GM23338 (cell line): ENCODE measurements around the gene EYS. TPM values are rescaled to one million over a fixed set of nuclear protein-coding genes. Genes with fewer than 3 reads are reported as not detected.

Experiments used
- ATAC-seq: fragments of 200-7000 bp; cut with Tn5 transposase; 3 replicates; pipeline ENCODE4 v1.9.1; 2020
- DNase-seq: peaks from one replicate; pipeline ENCODE4 v3.0.0-alpha.2; 2015; ENCODE audit warnings: low spot score
- H2AFZ ChIP-seq: fragments of 200-600 bp; sonication (generic); 2 replicates; pipeline ENCODE4 v1.8.0; 2016; ENCODE audit warnings: antibody characterized with exemption, mild to moderate bottlenecking, moderate library complexity
- H3F3A ChIP-seq: fragments of 200-600 bp; sonication (generic); replicated peaks from 2 replicates; pipeline ENCODE4 v1.8.0; 2017; ENCODE audit warnings: antibody characterized with exemption, mixed run types, low read depth
- H3K27ac ChIP-seq: fragments of 200-600 bp; sonication (generic); 2 replicates; pipeline ENCODE4 v1.6.1; 2016; ENCODE audit warnings: low read depth
- H3K27me3 ChIP-seq: fragments of 200-600 bp; sonication (generic); 2 replicates; pipeline ENCODE4 v1.8.0; 2016; ENCODE audit warnings: mild to moderate bottlenecking, mixed run types, moderate library complexity; ENCODE audit not compliant: insufficient read depth
- H3K36me3 ChIP-seq: fragments of 200-600 bp; sonication (generic); 2 replicates; pipeline ENCODE4 v1.8.0; 2016; ENCODE audit warnings: mild to moderate bottlenecking; ENCODE audit not compliant: insufficient read depth
- H3K4me1 ChIP-seq: fragments of 200-600 bp; sonication (generic); 2 replicates; pipeline ENCODE4 v1.8.0; 2016; ENCODE audit warnings: mild to moderate bottlenecking, moderate library complexity; ENCODE audit not compliant: insufficient read depth
- H3K4me2 ChIP-seq: fragments of 200-600 bp; sonication (generic); 2 replicates; pipeline ENCODE4 v1.7.1; 2017; ENCODE audit warnings: mixed run types
- H3K4me3 ChIP-seq: fragments of 200-600 bp; sonication (generic); 2 replicates; pipeline ENCODE4 v1.6.1; 2016; ENCODE audit warnings: mixed run types
- H3K79me2 ChIP-seq: fragments of 200-600 bp; sonication (generic); replicated peaks from 2 replicates; pipeline ENCODE4 v1.8.0; 2017; ENCODE audit warnings: mild to moderate bottlenecking; ENCODE audit not compliant: insufficient read depth
- H3K9me2 ChIP-seq: fragments of 200-600 bp; sonication (generic); 2 replicates; pipeline ENCODE4 v1.8.0; 2017; ENCODE audit not compliant: insufficient read depth
- H4K20me1 ChIP-seq: fragments of 200-600 bp; sonication (generic); replicated peaks from 2 replicates; pipeline ENCODE4 v1.8.0; 2017; ENCODE audit warnings: mild to moderate bottlenecking; ENCODE audit not compliant: insufficient read depth
- H3K27ac Mint-ChIP-seq: 2 replicates; pipeline ENCODE4 v1.8.0; 2020; ENCODE audit warnings: inconsistent platforms, mild to moderate bottlenecking, moderate library complexity, mixed read lengths
- H3K27me3 Mint-ChIP-seq: 3 replicates; pipeline ENCODE4 v1.8.0; 2022; ENCODE audit warnings: low read depth, mild to moderate bottlenecking, moderate library complexity, mixed read lengths, inconsistent platforms; ENCODE audit not compliant: insufficient read depth, poor library complexity
- H3K36me3 Mint-ChIP-seq: 3 replicates; pipeline ENCODE4 v1.8.0; 2021; ENCODE audit warnings: low read depth, mild to moderate bottlenecking, inconsistent platforms, moderate library complexity, mixed read lengths
- H3K4me1 Mint-ChIP-seq: 3 replicates; pipeline ENCODE4 v1.8.0; 2020; ENCODE audit warnings: mild to moderate bottlenecking, inconsistent platforms, mixed read lengths
- H3K4me3 Mint-ChIP-seq: 3 replicates; pipeline ENCODE4 v1.8.0; 2021; ENCODE audit warnings: moderate library complexity, mild to moderate bottlenecking, inconsistent platforms, mixed read lengths
- H3K9me3 Mint-ChIP-seq: 3 replicates; pipeline ENCODE4 v1.8.0; 2020; ENCODE audit warnings: moderate library complexity, mild to moderate bottlenecking, inconsistent platforms, mixed read lengths
- CREB1 ChIP-seq: fragments of 250-450 bp; sonication (Bioruptor Pico); IDR thresholded peaks from 2 replicates; pipeline ENCODE4 v1.5.0; 2020; ENCODE audit warnings: low read depth, mild to moderate bottlenecking, moderate library complexity
- CTCF ChIP-seq, 2 experiments: fragments of 200-600 bp in 1 of 2; sonication (generic) in 1 of 2; conservative IDR thresholded peaks; 2 replicates each; pipeline versions ENCODE4 v1.5.1 to v1.6.1; 2016 to 2017; ENCODE audit warnings: antibody characterized with exemption in 2 of 2, low read depth in 2 of 2, mild to moderate bottlenecking in 2 of 2, moderate library complexity in 1 of 2
- ETS1 ChIP-seq: IDR thresholded peaks from 2 replicates; pipeline ENCODE4 v1.6.1; 2016; ENCODE audit warnings: antibody characterized with exemption
- EZH2 ChIP-seq: fragments of 200-600 bp; sonication (generic); IDR thresholded peaks from one replicate; pipeline ENCODE4 v1.8.0; 2017; ENCODE audit warnings: antibody characterized with exemption, mild to moderate bottlenecking, low read depth; ENCODE audit not compliant: unreplicated experiment
- EZH2phosphoT487 ChIP-seq: fragments of 200-600 bp; sonication (generic); IDR thresholded peaks from one replicate; pipeline ENCODE4 v1.8.1; 2018; ENCODE audit warnings: antibody characterized with exemption; ENCODE audit not compliant: unreplicated experiment
- JUNB ChIP-seq: IDR thresholded peaks from one replicate; pipeline ENCODE4 v1.6.1; 2016; ENCODE audit warnings: antibody characterized with exemption; ENCODE audit not compliant: unreplicated experiment
- NANOG ChIP-seq: IDR thresholded peaks from 2 replicates; pipeline ENCODE4 v1.6.1; 2016; ENCODE audit warnings: antibody characterized with exemption, borderline replicate concordance
- POLR2AphosphoS5 ChIP-seq: IDR thresholded peaks from 2 replicates; pipeline ENCODE4 v1.6.1; 2016; ENCODE audit warnings: antibody characterized with exemption, low read depth
- REST ChIP-seq: IDR thresholded peaks from one replicate; pipeline ENCODE4 v1.6.1; 2018; ENCODE audit warnings: antibody characterized with exemption; ENCODE audit not compliant: unreplicated experiment
- STAT1 ChIP-seq: IDR thresholded peaks from one replicate; pipeline ENCODE4 v1.6.1; 2016; ENCODE audit warnings: antibody characterized with exemption; ENCODE audit not compliant: unreplicated experiment
- ZNF114 ChIP-seq: fragments of 250-450 bp; sonication (Bioruptor Pico); IDR thresholded peaks from 2 replicates; pipeline ENCODE4 v1.5.0; 2020; ENCODE audit warnings: mild to moderate bottlenecking, moderate library complexity
- ZNF331 ChIP-seq: fragments of 250-450 bp; sonication (Bioruptor Pico); IDR thresholded peaks from 2 replicates; pipeline ENCODE4 v1.5.0; 2020; ENCODE audit warnings: low read depth, mild to moderate bottlenecking, moderate library complexity
- ZNF462 ChIP-seq: fragments of 250-450 bp; sonication (Bioruptor Pico); IDR thresholded peaks from 2 replicates; pipeline ENCODE4 v1.5.0; 2020; ENCODE audit warnings: mild to moderate bottlenecking, moderate library complexity
- polyA plus RNA-seq: library from polyadenylated mRNA; unstranded; fragments of >200 nt; fragmentation: Nextera tagmentation; extraction: Ambion mirVana; gene quantifications from 2 replicates; pipeline ENCODE4 v1.2.1, GENCODE V29; 2016
- total RNA-seq: library from RNA; depleted of rRNA; stranded (reverse); fragments of >200 nt; shearing (Covaris generic); gene quantifications from 2 replicates; pipeline ENCODE4 v1.2.3, GENCODE V29; 2014

The EYS gene
- total and polyA plus RNA-seq, 2 experiments from 2014 or later = 0.38 to 0.52 TPM

- Mint-ChIP-seq H3K4me1 (no peaks in the 10 kb centered on the region), H3K4me3 (no peak overlapping the region), H3K27me3 (peaks cover 2% of the 10 kb centered on the region), H3K27ac (no peak overlapping the region), H3K36me3 (no peaks in the 10 kb centered on the region), H3K9me3 (peaks cover 2% of the 10 kb centered on the region; the same call in 2 of the 3 replicates)
- Histone ChIP-seq H3K27me3 (no peaks in the 10 kb centered on the region), H3F3A (no peaks in the 10 kb centered on the region), H4K20me1 (no peaks in the 10 kb centered on the region), H3K36me3 (no peaks in the 10 kb centered on the region), H3K4me2 (no peak overlapping the region), H3K4me3 (no peak overlapping the region), H3K27ac (no peak overlapping the region), H3K4me1 (no peaks in the 10 kb centered on the region), H2AFZ (no peak overlapping the region), H3K9me2 (no peaks in the 10 kb centered on the region), H3K79me2 (no peaks in the 10 kb centered on the region)
- ATAC-seq = no peak
- DNase-seq = no peak
- no peak for TF ChIP-seq ZNF331 (CRISPR knock-in tag)
- TF ChIP-seq EZH2phosphoT487 = no peak
- TF ChIP-seq REST = no peak
- TF ChIP-seq ETS1 = no peak
- no peak for TF ChIP-seq JUNB
- no peak for TF ChIP-seq NANOG
- TF ChIP-seq CREB1 (CRISPR knock-in tag) = no peak
- no peak for TF ChIP-seq CTCF (conservative IDR thresholded peaks at IDR 0.05; ENCODE audit: low read depth in 2 of 2)
- no peak for TF ChIP-seq ZNF114 (CRISPR knock-in tag)
- no peak for TF ChIP-seq EZH2
- no peak for TF ChIP-seq ZNF462 (CRISPR knock-in tag)
- TF ChIP-seq POLR2AphosphoS5 = no peak
- TF ChIP-seq STAT1 = no peak
Observed at GRCh38 chr6:64507661-64508060, 1199.4 kb downstream of the EYS start.
